Heart right ventricle (tissue), 16 donors: ENCODE data around the gene SCRN2. TPM values are rescaled to one million over a fixed set of nuclear protein-coding genes. Genes with fewer than 3 reads are reported as not detected.

Experiments
- ATAC-seq, 8 donors: fragments of 200-7000 bp; cut with Tn5 transposase; one replicate each; pipeline ENCODE4 v1.9.1; 2020; ENCODE audit warnings: mild to moderate bottlenecking in 8 of 8, moderate library complexity in 8 of 8, moderate number of reproducible peaks in 1 of 8
- DNase-seq, 2 donors: peaks; one replicate each; pipeline ENCODE4 v3.0.0-alpha.2; 2020
- H3K27ac ChIP-seq, 10 donors: fragments of 200-600 bp; sonication (generic) in 2 of 10; one replicate each; pipeline versions ENCODE4 v1.5.0 to v1.8.0; 2020 to 2022; ENCODE audit warnings: mild to moderate bottlenecking in 3 of 10
- H3K27me3 ChIP-seq, 7 donors: fragments of 200-600 bp; one replicate each; pipeline ENCODE4 v1.8.0; 2021 to 2022; ENCODE audit warnings: mild to moderate bottlenecking in 2 of 7
- H3K36me3 ChIP-seq, 9 donors: fragments of 200-600 bp; sonication (generic) in 1 of 9; one replicate each; pipeline versions ENCODE4 v1.5.0 to v1.8.0; 2020 to 2022; ENCODE audit warnings: mild to moderate bottlenecking in 2 of 9
- H3K4me1 ChIP-seq, 9 donors: fragments of 200-600 bp; sonication (generic) in 1 of 9; one replicate each; pipeline versions ENCODE4 v1.5.0 to v1.8.0; 2020 to 2022; ENCODE audit warnings: mild to moderate bottlenecking in 4 of 9
- H3K4me3 ChIP-seq, 10 donors: fragments of 200-600 bp; sonication (generic) in 2 of 10; one replicate each; pipeline versions ENCODE4 v1.5.0 to v1.8.0; 2020 to 2022; ENCODE audit warnings: mild to moderate bottlenecking in 7 of 10, moderate library complexity in 2 of 10
- H3K9me3 ChIP-seq, 11 donors: fragments of 200-600 bp in 10 of 11; sonication (generic) in 2 of 11; one replicate each; pipeline versions ENCODE4 v1.5.0 to v1.8.0; 2013 to 2022; ENCODE audit warnings: mild to moderate bottlenecking in 2 of 11, control low read depth in 1 of 11, moderate library complexity in 1 of 11
- CTCF ChIP-seq, 9 donors: fragments of 200-600 bp; sonication (generic) in 2 of 9; IDR thresholded peaks; one replicate each; pipeline versions ENCODE4 v1.5.0 to v1.8.0; 2021 to 2022; ENCODE audit warnings: antibody characterized with exemption in 9 of 9, mild to moderate bottlenecking in 5 of 9, moderate library complexity in 1 of 9
- WGBS, 2 donors: extraction: QIAGEN DNeasy Blood & Tissue Kit; methylation state at CpG; one replicate each; pipeline ENCODE4 v1.1.7; 2013; ENCODE audit warnings: inconsistent platforms in 1 of 2; 5-methylcytosine and 5-hydroxymethylcytosine counted together
- intact Hi-C, 10 donors: fragments of 100-400 bp; cut with DNase I; formaldehyde crosslinking; loops; one replicate each; pipeline versions ENCODE4 v1.11.1 to v1.14.2; 2022
- polyA plus RNA-seq, 2 donors: library from polyadenylated mRNA; stranded (reverse); fragments of 200-250 nt; gene quantifications; one replicate each; pipeline ENCODE4 v1.2.3, GENCODE V29; 2013
- total RNA-seq, 10 donors: library from RNA; stranded (reverse); fragmentation: NEBNext Ultra II Directional in 3 of 10; extraction: Animal tissue kit (Norgen Biotek cat#: 25700) in 3 of 10; gene quantifications; one replicate each; pipeline versions ENCODE4 v1.2.1 to v1.2.4, GENCODE V29; 2021 to 2023
- donor health status: Arrhythmogenic right ventricular cardiomyopathy.
- donor health status: ischemic (EF 13 %, LVEDD 7.1; RV severe dilation, severe dysfunction).
- donor health status: healthy with polysubstance abuse.
- donor health status: DM: no; HTN: yes; CAD: no.
- donor health status: DM: no; HTN: no; CAD: no.
- donor health status: ischemic (EF 25% LVEDD 6.9; RV normal size, moderate dysfunction).
- donor health status: ischemic (EF 25% LVEDD 5.7; RV mildly dilated, moderate dysfunction).
- donor health status: healthy.
- donor health status: DM: yes; HTN: yes; CAD: no.
- donor health status: Ischemic cardiomyopathy.
- donor health status: ischemic (EF 35%, LVEDD 5.7; RV mildly dilated, moderate dysfunction).
- donor health status: nonischemic (EF 11% LVEDD 7.7; RV severe dilation, severe dysfunction).
- donor health status: DM: yes; HTN: yes; CAD: no.
- donor health status: PGD.
- donor health status: ischemic (EF 29% LVEDD 5.4; RV normal size, mild dysfunction).
- donor health status: nonischemic (EF 23%, LVEDD 6.1; RV moderate dilation, normal function).

Gene SCRN2
- total and polyA plus RNA-seq, 12 donors: 20.6 to 82.5 (median 34.5) TPM

DNA sequence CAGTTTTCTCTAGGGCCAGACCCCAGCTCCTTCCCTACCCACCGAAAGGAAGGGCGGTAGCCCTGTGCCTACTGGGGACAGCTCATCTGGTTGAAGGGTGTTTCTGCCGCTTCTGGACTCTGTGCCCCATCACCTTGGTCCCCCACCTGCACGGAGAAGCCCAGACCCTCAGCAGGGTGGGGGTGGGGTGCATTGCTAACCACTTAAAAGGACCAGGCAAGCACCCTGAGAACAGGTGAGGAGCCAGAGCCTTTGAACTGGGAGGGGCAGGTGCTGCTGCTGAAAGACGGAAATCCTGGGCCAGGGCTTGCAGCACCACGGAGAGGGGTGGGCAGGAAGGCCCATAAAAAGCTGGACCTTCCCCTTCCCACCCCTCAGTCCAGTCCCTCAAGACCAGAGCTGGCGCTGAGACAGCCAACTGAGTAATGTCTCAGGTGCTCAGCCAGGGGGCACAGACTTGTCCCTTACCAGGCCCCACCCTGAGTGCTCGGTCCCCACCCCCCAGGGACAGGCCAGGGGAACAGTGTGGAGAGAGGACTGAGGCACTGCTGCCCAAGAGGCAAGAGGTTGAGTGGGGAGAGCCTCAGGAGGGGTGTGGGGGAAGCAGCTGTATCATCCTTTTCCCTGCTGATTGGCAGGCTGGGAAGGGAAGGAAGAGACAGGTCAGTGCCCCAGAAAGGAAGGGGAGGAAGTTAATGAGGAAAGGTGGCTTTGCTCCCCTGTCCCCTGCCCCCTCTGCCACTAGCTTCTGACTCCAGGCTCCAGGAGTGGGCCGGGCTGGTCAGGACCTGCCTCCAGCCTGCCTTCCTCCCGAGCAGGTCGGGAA, 44.0 kb upstream of the SCRN2 start:
- Histone ChIP-seq H3K27me3 (peaks cover 0 to 3% (median 0%) of the 10 kb centered on the region in 7 donors), H3K4me1 (peaks cover 0 to 31% (median 5%) of the 10 kb centered on the region in 9 donors), H3K27ac (no peak overlapping the region), H3K4me3 (no peak overlapping the region), H3K9me3 (no peaks in the 10 kb centered on the region), H3K36me3 (no peaks in the 10 kb centered on the region)
- DNase-seq: no peak
- no peak for ATAC-seq
- WGBS, 2 donors: 56 to 69% methylated on average over 11 of the region's 11 CpGs
- intact Hi-C loops: loop anchor here in 2 of 10 donors (2.0 to 5.0 kb wide), 2 partner anchors 38 to 108 kb away; no protein-coding TSS in a partner anchor
- TF ChIP-seq CTCF (IDR thresholded peaks at IDR 0.05): no peak

- ATAC-seq: no peak
- H3K27ac ChIP-seq: no peak overlapping the region
- intact Hi-C loops: loop anchor here in 1 of 10 donors (2.0 kb wide), 1 partner anchor 38 kb away; no protein-coding TSS in a partner anchor
- DNase-seq: no peak
- H3K36me3 ChIP-seq: no peaks in the 10 kb centered on the region
- H3K4me1 ChIP-seq: peaks cover 0 to 31% (median 5%) of the 10 kb centered on the region in 9 donors
- WGBS, 2 donors: 53 to 55% methylated on average over 5 of the region's 5 CpGs
- no peaks in the 10 kb centered on the region for H3K9me3 ChIP-seq
- no peak overlapping the region for H3K4me3 ChIP-seq
- no peak for TF ChIP-seq CTCF (IDR thresholded peaks at IDR 0.05)
- peaks cover 0 to 3% (median 0%) of the 10 kb centered on the region in 7 donors for H3K27me3 ChIP-seq
Measured at GRCh38 chr17:47884427-47884740, 43.3 kb upstream of the SCRN2 start.

DNA sequence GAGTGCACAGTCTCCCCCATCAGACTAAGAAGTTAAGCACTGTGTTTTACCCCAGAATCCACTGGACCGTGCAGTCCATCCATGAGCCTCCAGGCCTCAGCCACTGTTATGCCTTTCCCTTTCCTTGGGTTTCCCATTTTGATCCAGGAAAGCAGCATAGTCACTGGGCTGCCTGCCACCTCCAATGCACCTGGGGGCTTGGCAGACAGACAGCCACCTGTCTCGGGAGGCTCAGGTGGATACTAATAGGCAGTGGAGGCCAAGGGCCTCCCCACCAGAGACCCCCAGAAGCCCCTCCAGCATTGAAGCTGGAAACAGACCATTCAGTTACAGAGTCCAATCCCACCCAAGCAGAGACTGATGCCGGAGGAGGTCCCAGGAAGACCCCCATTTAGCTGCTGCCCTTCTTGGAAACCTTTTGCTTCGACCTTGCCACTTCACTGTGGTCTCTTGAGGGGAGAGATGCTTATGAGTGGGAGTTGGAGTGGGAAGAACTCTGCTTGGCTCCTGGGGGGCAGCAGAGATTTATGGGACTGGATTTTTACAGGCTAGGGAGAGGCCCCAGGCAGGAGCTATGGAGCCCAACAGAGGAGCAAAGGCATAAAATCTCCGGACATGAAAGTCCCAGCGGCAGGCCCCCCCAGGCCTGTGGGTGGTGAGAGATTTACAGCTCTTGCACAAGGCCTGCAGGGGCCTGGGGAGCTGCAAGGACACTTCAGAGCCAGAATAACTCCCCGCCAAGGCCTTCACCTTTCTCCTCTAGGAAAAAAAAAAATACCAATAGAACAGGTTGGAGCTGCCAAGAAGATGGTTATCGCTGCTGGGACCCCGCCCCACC, 42.7 kb upstream of the SCRN2 start:
- ATAC-seq (peak in 1 of 8 donors; percentile 31), DNase-seq (no peak)
- Histone ChIP-seq H3K9me3 (no peaks in the 10 kb centered on the region), H3K27ac (no peak overlapping the region), H3K4me3 (no peak overlapping the region), H3K4me1 (peaks cover 0 to 31% (median 5%) of the 10 kb centered on the region in 9 donors), H3K36me3 (no peaks in the 10 kb centered on the region), H3K27me3 (peaks cover 0 to 3% (median under 1%) of the 10 kb centered on the region in 7 donors)
- 75 to 77% methylated on average over 9 of the region's 9 CpGs for WGBS, 2 donors
- no peak for TF ChIP-seq CTCF (IDR thresholded peaks at IDR 0.05)
- intact Hi-C loops: loop anchor here in 1 of 10 donors (2.0 kb wide), 1 partner anchor 37 kb away; no protein-coding TSS in a partner anchor
